ENCODE measurements around the gene UBAP2. TPM values are rescaled to one million over a fixed set of nuclear protein-coding genes. Genes with fewer than 3 reads are reported as not detected.

UBAP2 gene
- total and polyA plus RNA-seq, 2 of the 4 experiments (the other 2 are of a cell fraction), result 12.9 to 25.5 TPM

DNA sequence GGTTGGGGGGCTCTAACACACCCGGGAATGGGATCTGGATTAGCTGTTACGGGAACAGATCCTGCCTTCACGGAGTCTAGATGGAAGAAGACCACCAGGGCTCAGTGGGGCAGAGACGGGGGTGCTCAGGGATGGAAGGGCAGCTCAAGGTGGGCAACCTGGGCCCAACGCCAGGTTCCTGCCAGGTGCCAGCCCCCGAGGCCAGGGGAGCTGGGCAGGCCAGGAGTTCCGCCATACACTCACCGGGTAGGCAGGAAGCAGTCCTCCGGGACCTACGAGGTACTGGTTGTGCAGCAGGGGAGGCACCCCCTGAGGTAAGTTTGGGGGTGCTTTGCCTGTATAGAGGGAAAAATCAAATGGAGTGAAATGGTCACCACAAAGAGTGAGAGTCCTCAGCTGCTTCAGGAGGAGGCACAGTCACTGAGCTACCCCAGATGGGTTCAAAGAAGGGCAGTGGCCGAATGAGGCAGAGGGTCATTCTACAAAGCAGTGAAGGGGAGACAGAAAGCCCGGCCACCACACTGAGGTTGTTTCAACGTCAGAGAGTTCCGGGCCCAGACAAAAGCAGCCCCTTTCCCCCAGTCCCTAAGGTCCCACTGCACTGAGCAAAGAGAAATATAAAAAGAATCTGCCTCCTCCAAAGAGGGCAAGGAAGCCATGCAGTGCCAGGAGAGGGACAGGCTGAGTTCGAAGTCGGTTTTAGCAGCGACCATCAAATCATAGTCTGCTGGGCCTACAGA is 121.8 kb downstream of the UBAP2 start:
- H3K9me3 ChIP-seq (ENCODE audit: control insufficient read depth, insufficient read depth, low read length), result no peaks in the 10 kb centered on the region
- TF ChIP-seq FOS (IDR thresholded peaks at IDR 0.05; ENCODE audit: low read depth, low read length), result no peak
- TF ChIP-seq, protein P1, sequence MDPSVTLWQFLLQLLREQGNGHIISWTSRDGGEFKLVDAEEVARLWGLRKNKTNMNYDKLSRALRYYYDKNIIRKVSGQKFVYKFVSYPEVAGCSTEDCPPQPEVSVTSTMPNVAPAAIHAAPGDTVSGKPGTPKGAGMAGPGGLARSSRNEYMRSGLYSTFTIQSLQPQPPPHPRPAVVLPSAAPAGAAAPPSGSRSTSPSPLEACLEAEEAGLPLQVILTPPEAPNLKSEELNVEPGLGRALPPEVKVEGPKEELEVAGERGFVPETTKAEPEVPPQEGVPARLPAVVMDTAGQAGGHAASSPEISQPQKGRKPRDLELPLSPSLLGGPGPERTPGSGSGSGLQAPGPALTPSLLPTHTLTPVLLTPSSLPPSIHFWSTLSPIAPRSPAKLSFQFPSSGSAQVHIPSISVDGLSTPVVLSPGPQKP (IDR thresholded peaks at IDR 0.05; ENCODE audit: borderline replicate concordance, low read depth, low read length), result no peak
- no peak for TF ChIP-seq MAFK (IDR thresholded peaks at IDR 0.05; ENCODE audit: low read depth, low read length)
- H2BK120ac ChIP-seq (ENCODE audit: low read depth, low read length), result no peak overlapping the region
- H4K8ac ChIP-seq (ENCODE audit: low read depth in 2 of 2, low read length in 2 of 2), result no peak overlapping the region
- no peak overlapping the region for H2AK9ac ChIP-seq (replicated peaks; ENCODE audit: low read depth, low read length, poor library complexity)
- no TSS peak for BruUV-seq (replicated peaks)
- no peak overlapping the region for H3K56ac ChIP-seq (ENCODE audit: extremely low read depth, insufficient read depth, low read length)
- H3K4ac ChIP-seq (ENCODE audit: low read depth, low read length), result no peak overlapping the region
- no peak overlapping the region for H2BK20ac ChIP-seq (ENCODE audit: low read depth, low read length)
- H3K9me1 ChIP-seq (ENCODE audit: insufficient read depth, low read length), result peaks cover 9% of the 10 kb centered on the region
- H4K20me1 ChIP-seq (ENCODE audit: insufficient read depth, low read length), result 0 out of 2 replicates have a peak, but pooled peaks cover 10% of the 10 kb centered on the region
- H3K4me3 ChIP-seq (ENCODE audit: insufficient read depth, low read depth, low read length), result no peak overlapping the region
- in situ Hi-C loops (cut with MboI; ENCODE audit: low sequenced_read_pairs) (no loop called here), intact Hi-C loops (cut with micrococcal nuclease) (loop anchor here (5.0 to 10.0 kb wide), 2 partner anchors 302 to 450 kb away; partner anchors contain the start of gene MYORG), dilution Hi-C loops (cut with HindIII; ENCODE audit: low sequenced_read_pairs, unreplicated experiment) (no loop called here)
- H3K79me1 ChIP-seq (ENCODE audit: low read depth in 1 of 2, low read length in 2 of 2), result peaks cover 14 to 53% of the 10 kb centered on the region in 2 experiments
- H3K23ac ChIP-seq (ENCODE audit: low read depth, low read length), result no peak overlapping the region
- no peak overlapping the region for H2BK15ac ChIP-seq (ENCODE audit: low read depth, low read length)
- ChIA-PET CTCF (interaction anchor here (2.6 kb wide), 1 partner anchor 147 kb away, joined by 9 read pairs; no protein-coding TSS in a partner anchor), POLR2A (ENCODE audit: unreplicated experiment) (no interaction called here)
- no peaks in the 10 kb centered on the region for H3K27me3 ChIP-seq (ENCODE audit: control insufficient read depth, insufficient read depth, low read length)
- H3K27ac ChIP-seq (ENCODE audit: insufficient read depth, low read length), result no peak overlapping the region
- no peaks in the 10 kb centered on the region for H3K4me1 ChIP-seq (ENCODE audit: control insufficient read depth, insufficient read depth, low read length)
- no peak overlapping the region for H2AK5ac ChIP-seq (ENCODE audit: low read depth, low read length)
- H2BK5ac ChIP-seq (ENCODE audit: low read depth, low read length, poor library complexity, severe bottlenecking), result no peak overlapping the region
- ATAC-seq (ENCODE audit: low read depth) (no peak), DNase-seq (no peak)
- H2AFZ ChIP-seq (replicated peaks; ENCODE audit: low read length, poor library complexity), result no peak overlapping the region
- 94% methylated on average over 5 of the region's 17 CpGs; no CpG with 5 or more reads in 1 of the 2 experiments for WGBS, 2 experiments (ENCODE audit: extremely low coverage in 2 of 2, insufficient read length in 1 of 2)
- H3K14ac ChIP-seq (replicated peaks; ENCODE audit: low read depth, low read length), result no peak overlapping the region
- H4K91ac ChIP-seq (ENCODE audit: insufficient read depth, low read depth, low read length), result no peak overlapping the region
- H3K9ac ChIP-seq (ENCODE audit: low read depth, low read length), result no peak overlapping the region
- no peak overlapping the region for H3K18ac ChIP-seq (ENCODE audit: low read depth, low read length)
- H3K4me2 ChIP-seq (ENCODE audit: low read depth, low read length), result no peak overlapping the region
- peaks cover 70% of the 10 kb centered on the region for H3K36me3 ChIP-seq (ENCODE audit: control insufficient read depth, insufficient read depth, low read length)
- no peak overlapping the region for H4K5ac ChIP-seq (ENCODE audit: low read depth, low read length)
